IMR-90 (cell line): Measurements from ENCODE around the gene FAM168A. TPM values are rescaled to one million over a fixed set of nuclear protein-coding genes. Genes with fewer than 3 reads are reported as not detected.

Experiments used
- ATAC-seq: fragments of 200-7000 bp; cut with Tn5 transposase; 2 replicates; pipeline ENCODE4 v1.9.1; 2020; ENCODE audit warnings: low read depth, mild to moderate bottlenecking, moderate library complexity
- BruUV-seq: library from RNA; stranded (reverse); fragments of 400-500 nt; replicated peaks from 2 replicates; lab custom pipeline; 2021; lab: Mats Ljungman, UMichigan
- CTCF ChIA-PET: fragments of 300-600 bp; formaldehyde crosslinking; extraction: SDS; loops from one replicate; lab custom pipeline; 2021; ENCODE audit warnings: antibody characterized with exemption; lab: Yijun Ruan, JAX
- POLR2A ChIA-PET: fragments of 300-600 bp; sonication (Branson Sonifier 250); formaldehyde crosslinking; loops from one replicate; lab custom pipeline; 2022; ENCODE audit warnings: antibody characterized with exemption; ENCODE audit not compliant: unreplicated experiment; lab: Charles Lee
- DNase-seq: peaks from one replicate; pipeline ENCODE4 v3.0.0; 2013
- H2AFZ ChIP-seq: replicated peaks from 2 replicates; pipeline ENCODE3; 2013; ENCODE audit warnings: low read length, mild to moderate bottlenecking; ENCODE audit not compliant: poor library complexity
- H2AK5ac ChIP-seq: 2 replicates; pipeline ENCODE4 v1.6.1; 2013; ENCODE audit warnings: low read depth, low read length, inconsistent platforms
- H2AK9ac ChIP-seq: replicated peaks from 2 replicates; pipeline ENCODE3; 2013; ENCODE audit warnings: mild to moderate bottlenecking, low read depth, low read length, moderate library complexity; ENCODE audit not compliant: poor library complexity
- H2BK120ac ChIP-seq: 2 replicates; pipeline ENCODE4 v1.6.1; 2013; ENCODE audit warnings: low read depth, low read length, inconsistent platforms
- H2BK15ac ChIP-seq: 3 replicates; pipeline ENCODE4 v1.6.1; 2013; ENCODE audit warnings: low read depth, low read length, inconsistent platforms
- H2BK20ac ChIP-seq: 2 replicates; pipeline ENCODE4 v1.6.1; 2013; ENCODE audit warnings: low read depth, mild to moderate bottlenecking, inconsistent platforms, low read length, moderate library complexity
- H2BK5ac ChIP-seq: 2 replicates; pipeline ENCODE4 v1.6.1; 2013; ENCODE audit warnings: mild to moderate bottlenecking, low read depth, low read length, inconsistent platforms; ENCODE audit not compliant: poor library complexity, severe bottlenecking
- H3K14ac ChIP-seq: replicated peaks from 2 replicates; pipeline ENCODE4 v1.6.1; 2013; ENCODE audit warnings: low read depth, low read length, inconsistent platforms
- H3K18ac ChIP-seq: 2 replicates; pipeline ENCODE4 v1.6.1; 2013; ENCODE audit warnings: low read depth, low read length, control low read depth
- H3K23ac ChIP-seq: 2 replicates; pipeline ENCODE4 v1.6.1; 2013; ENCODE audit warnings: low read depth, low read length, inconsistent platforms
- H3K27ac ChIP-seq: 2 replicates; pipeline ENCODE4 v1.5.1; 2013; ENCODE audit warnings: mild to moderate bottlenecking, control low read depth, low read length; ENCODE audit not compliant: insufficient read depth
- H3K27me3 ChIP-seq: 2 replicates; pipeline ENCODE4 v1.6.1; 2013; ENCODE audit warnings: low read length; ENCODE audit not compliant: control insufficient read depth, insufficient read depth
- H3K36me3 ChIP-seq: 2 replicates; pipeline ENCODE4 v1.6.1; 2013; ENCODE audit warnings: low read length, mixed read lengths; ENCODE audit not compliant: control insufficient read depth, insufficient read depth
- H3K4ac ChIP-seq: 2 replicates; pipeline ENCODE4 v1.6.1; 2013; ENCODE audit warnings: low read depth, low read length, inconsistent platforms
- H3K4me1 ChIP-seq: 2 replicates; pipeline ENCODE4 v1.6.1; 2013; ENCODE audit warnings: low read length, mixed read lengths; ENCODE audit not compliant: control insufficient read depth, insufficient read depth
- H3K4me2 ChIP-seq: 2 replicates; pipeline ENCODE4 v1.6.1; 2013; ENCODE audit warnings: low read depth, mild to moderate bottlenecking, control low read depth, low read length, moderate library complexity
- H3K4me3 ChIP-seq: 2 replicates; pipeline ENCODE4 v1.5.1; 2013; ENCODE audit warnings: low read depth, mild to moderate bottlenecking, control low read depth, low read length, moderate library complexity; ENCODE audit not compliant: insufficient read depth
- H3K56ac ChIP-seq: 2 replicates; pipeline ENCODE4 v1.6.1; 2013; ENCODE audit warnings: low read length, inconsistent platforms; ENCODE audit not compliant: insufficient read depth; ENCODE audit errors: extremely low read depth
- H3K79me1 ChIP-seq, 2 experiments: 2 replicates each; pipeline ENCODE4 v1.6.1; 2013; ENCODE audit warnings: low read length in 2 of 2, inconsistent platforms in 1 of 2, low read depth in 1 of 2
- H3K9ac ChIP-seq: 2 replicates; pipeline ENCODE4 v1.6.1; 2013; ENCODE audit warnings: low read depth, low read length, control low read depth
- H3K9me1 ChIP-seq: 2 replicates; pipeline ENCODE4 v1.6.1; 2013; ENCODE audit warnings: low read length, inconsistent platforms; ENCODE audit not compliant: insufficient read depth
- H3K9me3 ChIP-seq: 2 replicates; pipeline ENCODE4 v1.6.1; 2013; ENCODE audit warnings: low read length; ENCODE audit not compliant: control insufficient read depth, insufficient read depth
- H4K20me1 ChIP-seq: 2 replicates; pipeline ENCODE4 v1.6.1; 2013; ENCODE audit warnings: low read length, inconsistent platforms; ENCODE audit not compliant: insufficient read depth
- H4K5ac ChIP-seq: 2 replicates; pipeline ENCODE4 v1.6.1; 2013; ENCODE audit warnings: mild to moderate bottlenecking, low read depth, low read length, control low read depth
- H4K8ac ChIP-seq, 2 experiments: 2 replicates each; pipeline ENCODE4 v1.6.1; 2013; ENCODE audit warnings: low read depth in 2 of 2, low read length in 2 of 2, control low read depth in 1 of 2, inconsistent platforms in 1 of 2
- H4K91ac ChIP-seq: 2 replicates; pipeline ENCODE4 v1.6.1; 2013; ENCODE audit warnings: low read depth, low read length, inconsistent platforms; ENCODE audit not compliant: insufficient read depth
- BHLHE40 ChIP-seq: fragments of 150-350 bp; IDR thresholded peaks from 2 replicates; pipeline ENCODE4 v1.6.1; 2016; ENCODE audit warnings: mild to moderate bottlenecking, low read depth, low read length
- CEBPB ChIP-seq: IDR thresholded peaks from 2 replicates; pipeline ENCODE4 v1.6.1; 2012; ENCODE audit warnings: low read depth, low read length, improper control_type of control experiment
- CHD1 ChIP-seq: IDR thresholded peaks from 2 replicates; pipeline ENCODE4 v1.6.1; 2012; ENCODE audit warnings: low read depth, low read length, improper control_type of control experiment
- CTCF ChIP-seq: conservative IDR thresholded peaks from 2 replicates; pipeline ENCODE4 v1.5.1; 2012; ENCODE audit warnings: mild to moderate bottlenecking, low read depth, low read length, improper control_type of control experiment
- FOS ChIP-seq: fragments of 150-350 bp; IDR thresholded peaks from 2 replicates; pipeline ENCODE4 v1.6.1; 2016; ENCODE audit warnings: low read depth, low read length
- MAFK ChIP-seq: IDR thresholded peaks from 2 replicates; pipeline ENCODE4 v1.6.1; 2012; ENCODE audit warnings: low read depth, low read length, improper control_type of control experiment
- MAZ ChIP-seq: IDR thresholded peaks from 2 replicates; pipeline ENCODE4 v1.6.1; 2012; ENCODE audit warnings: low read depth, mild to moderate bottlenecking, low read length, improper control_type of control experiment, moderate library complexity, borderline replicate concordance
- MXI1 ChIP-seq: IDR thresholded peaks from 2 replicates; pipeline ENCODE4 v1.6.1; 2012; ENCODE audit warnings: low read depth, mild to moderate bottlenecking, low read length, moderate library complexity, borderline replicate concordance
- NFE2L2 ChIP-seq: fragments of 150-350 bp; IDR thresholded peaks from 2 replicates; pipeline ENCODE4 v1.6.1; 2016; ENCODE audit warnings: low read depth, mild to moderate bottlenecking, low read length
- POLR2A ChIP-seq: IDR thresholded peaks from 2 replicates; pipeline ENCODE4 v1.6.1; 2012; ENCODE audit warnings: mild to moderate bottlenecking, low read depth, low read length
- RAD21 ChIP-seq: IDR thresholded peaks from 2 replicates; pipeline ENCODE4 v1.6.1; 2012; ENCODE audit warnings: low read length, improper control_type of control experiment
- RCOR1 ChIP-seq: IDR thresholded peaks from 2 replicates; pipeline ENCODE4 v1.6.1; 2012; ENCODE audit warnings: mild to moderate bottlenecking, low read length, improper control_type of control experiment; ENCODE audit not compliant: insufficient replicate concordance
- RFX5 ChIP-seq: IDR thresholded peaks from 2 replicates; pipeline ENCODE4 v1.8.0; 2012; ENCODE audit warnings: low read depth, mild to moderate bottlenecking, low read length, moderate library complexity
- SMC3 ChIP-seq: fragments of 150-350 bp; IDR thresholded peaks from 2 replicates; pipeline ENCODE4 v1.6.1; 2016; ENCODE audit warnings: low read depth, mild to moderate bottlenecking, antibody characterized with exemption, low read length, moderate library complexity
- WGBS, 2 experiments: methylation state at CpG; one replicate each; pipeline versions ENCODE4 v1.1.5 to v1.1.7; 2013; ENCODE audit warnings: missing lambda C conversion rate in 2 of 2; ENCODE audit not compliant: insufficient read length in 1 of 2; ENCODE audit errors: extremely low coverage in 2 of 2; 5-methylcytosine and 5-hydroxymethylcytosine counted together
- dilution Hi-C: fragments of 300-500 bp; cut with HindIII; formaldehyde crosslinking; loops from one replicate; pipeline ENCODE4 v1.14.3; 2018; ENCODE audit warnings: low sequenced_read_pairs; ENCODE audit not compliant: unreplicated experiment
- in situ Hi-C: fragments of 300-500 bp; cut with MboI; formaldehyde crosslinking; loops from 3 replicates; pipeline ENCODE4 v1.14.3; 2019; ENCODE audit warnings: low sequenced_read_pairs, inconsistent platforms, mixed read lengths
- intact Hi-C: fragments of 100-400 bp; cut with micrococcal nuclease; formaldehyde crosslinking; loops from 2 replicates; pipeline ENCODE4 v1.10.0; 2022
- polyA plus RNA-seq, 3 experiments: library from polyadenylated mRNA; depleted of rRNA; stranded (reverse); fragments of >200 nt; gene quantifications; 2 replicates each; pipeline ENCODE4 v1.2.3, GENCODE V29; 2012; ENCODE audit warnings: low replicate concordance in 1 of 3
- total RNA-seq: library from RNA; depleted of rRNA; stranded (reverse); fragments of >200 nt; gene quantifications from 2 replicates; pipeline ENCODE4 v1.2.3, GENCODE V29; 2012
- TF ChIP-seq, protein P1 (sequence below): fragments of 150-350 bp; IDR thresholded peaks from 2 replicates; pipeline ENCODE4 v1.6.1; 2016; ENCODE audit warnings: low read depth, mild to moderate bottlenecking, low read length, moderate library complexity, borderline replicate concordance
- TF ChIP-seq, protein P2 (sequence below): fragments of 150-350 bp; IDR thresholded peaks from 2 replicates; pipeline ENCODE4 v1.6.1; 2017; ENCODE audit warnings: mild to moderate bottlenecking, antibody characterized with exemption, low read length, low read depth

FAM168A gene
- total and polyA plus RNA-seq, 2 of the 4 experiments (the other 2 are of a cell fraction) = 13.1 to 22.8 TPM

GRCh38 chr11:73629907-73630306 lies 32.0 kb upstream of the FAM168A start:
- no TSS peak for BruUV-seq
- H4K5ac ChIP-seq = no peak overlapping the region
- intact Hi-C loops (no loop called here), in situ Hi-C loops (loop anchor here (5.0 to 10.0 kb wide), 2 partner anchors 32 to 305 kb away; no protein-coding TSS in a partner anchor), dilution Hi-C loops (no loop called here)
- no peak overlapping the region for H2AFZ ChIP-seq
- H3K79me1 ChIP-seq = no peaks in the 10 kb centered on the region
- H4K8ac ChIP-seq = no peak overlapping the region
- no peak overlapping the region for H3K9ac ChIP-seq
- no peak overlapping the region for H2AK9ac ChIP-seq
- TF ChIP-seq MAZ (no peak), NFE2L2 (no peak), MAFK (no peak), RCOR1 (no peak), CTCF (no peak), FOS (no peak), CHD1 (no peak), RAD21 (no peak), MXI1 (no peak), BHLHE40 (no peak), POLR2A (no peak), CEBPB (no peak), SMC3 (no peak), RFX5 (no peak)
- TF ChIP-seq, protein P1, sequence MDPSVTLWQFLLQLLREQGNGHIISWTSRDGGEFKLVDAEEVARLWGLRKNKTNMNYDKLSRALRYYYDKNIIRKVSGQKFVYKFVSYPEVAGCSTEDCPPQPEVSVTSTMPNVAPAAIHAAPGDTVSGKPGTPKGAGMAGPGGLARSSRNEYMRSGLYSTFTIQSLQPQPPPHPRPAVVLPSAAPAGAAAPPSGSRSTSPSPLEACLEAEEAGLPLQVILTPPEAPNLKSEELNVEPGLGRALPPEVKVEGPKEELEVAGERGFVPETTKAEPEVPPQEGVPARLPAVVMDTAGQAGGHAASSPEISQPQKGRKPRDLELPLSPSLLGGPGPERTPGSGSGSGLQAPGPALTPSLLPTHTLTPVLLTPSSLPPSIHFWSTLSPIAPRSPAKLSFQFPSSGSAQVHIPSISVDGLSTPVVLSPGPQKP = no peak
- TF ChIP-seq, protein P2, sequence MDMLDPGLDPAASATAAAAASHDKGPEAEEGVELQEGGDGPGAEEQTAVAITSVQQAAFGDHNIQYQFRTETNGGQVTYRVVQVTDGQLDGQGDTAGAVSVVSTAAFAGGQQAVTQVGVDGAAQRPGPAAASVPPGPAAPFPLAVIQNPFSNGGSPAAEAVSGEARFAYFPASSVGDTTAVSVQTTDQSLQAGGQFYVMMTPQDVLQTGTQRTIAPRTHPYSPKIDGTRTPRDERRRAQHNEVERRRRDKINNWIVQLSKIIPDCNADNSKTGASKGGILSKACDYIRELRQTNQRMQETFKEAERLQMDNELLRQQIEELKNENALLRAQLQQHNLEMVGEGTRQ = no peak
- no peak overlapping the region for H2BK5ac ChIP-seq
- no peak overlapping the region for H2AK5ac ChIP-seq
- ATAC-seq = no peak
- WGBS, 2 experiments = 47% methylated on average over 3 of the region's 7 CpGs; no CpG with 5 or more reads in 1 of the 2 experiments
- no peak overlapping the region for H2BK15ac ChIP-seq
- no peaks in the 10 kb centered on the region for H3K9me3 ChIP-seq
- no peak overlapping the region for H3K27ac ChIP-seq
- H3K36me3 ChIP-seq = no peaks in the 10 kb centered on the region
- POLR2A ChIA-PET = no interaction called here
- peaks cover 18% of the 10 kb centered on the region for H3K27me3 ChIP-seq
- no peaks in the 10 kb centered on the region for H3K4me1 ChIP-seq
- H4K91ac ChIP-seq = no peak overlapping the region
- H2BK20ac ChIP-seq = no peak overlapping the region
- no peak overlapping the region for H3K18ac ChIP-seq
- no peak overlapping the region for H2BK120ac ChIP-seq
- H3K4me3 ChIP-seq = no peak overlapping the region
- no peak overlapping the region for H3K56ac ChIP-seq
- no peak overlapping the region for H3K14ac ChIP-seq
- no peak overlapping the region for H3K23ac ChIP-seq
- CTCF ChIA-PET = no interaction called here
- H3K4ac ChIP-seq = no peak overlapping the region
- no peak overlapping the region for H3K4me2 ChIP-seq
- DNase-seq = no peak
- no peaks in the 10 kb centered on the region for H3K9me1 ChIP-seq
- H4K20me1 ChIP-seq = no peaks in the 10 kb centered on the region
